Tibial nerve (tissue), 3 donors: Measurements from ENCODE around the gene DNASE1.

Source experiments
- POLR2A ChIP-seq, 2 donors: fragments of 450-650 bp; IDR thresholded peaks; one replicate each; pipeline ENCODE4 v1.6.1; 2017; ENCODE audit warnings: antibody characterized with exemption in 2 of 2, mild to moderate bottlenecking in 2 of 2, moderate library complexity in 2 of 2
- TF ChIP-seq, protein P1 (sequence below), 5 experiments: fragments of 200-600 bp in 3 of 5; fragments of 450-650 bp in 2 of 5; sonication (generic) in 3 of 5; IDR thresholded peaks; one replicate each; pipeline ENCODE4 v1.5.1; 2016 to 2019; ENCODE audit warnings: antibody characterized with exemption in 5 of 5, mild to moderate bottlenecking in 3 of 5, moderate library complexity in 2 of 5

- TF ChIP-seq, protein P1, sequence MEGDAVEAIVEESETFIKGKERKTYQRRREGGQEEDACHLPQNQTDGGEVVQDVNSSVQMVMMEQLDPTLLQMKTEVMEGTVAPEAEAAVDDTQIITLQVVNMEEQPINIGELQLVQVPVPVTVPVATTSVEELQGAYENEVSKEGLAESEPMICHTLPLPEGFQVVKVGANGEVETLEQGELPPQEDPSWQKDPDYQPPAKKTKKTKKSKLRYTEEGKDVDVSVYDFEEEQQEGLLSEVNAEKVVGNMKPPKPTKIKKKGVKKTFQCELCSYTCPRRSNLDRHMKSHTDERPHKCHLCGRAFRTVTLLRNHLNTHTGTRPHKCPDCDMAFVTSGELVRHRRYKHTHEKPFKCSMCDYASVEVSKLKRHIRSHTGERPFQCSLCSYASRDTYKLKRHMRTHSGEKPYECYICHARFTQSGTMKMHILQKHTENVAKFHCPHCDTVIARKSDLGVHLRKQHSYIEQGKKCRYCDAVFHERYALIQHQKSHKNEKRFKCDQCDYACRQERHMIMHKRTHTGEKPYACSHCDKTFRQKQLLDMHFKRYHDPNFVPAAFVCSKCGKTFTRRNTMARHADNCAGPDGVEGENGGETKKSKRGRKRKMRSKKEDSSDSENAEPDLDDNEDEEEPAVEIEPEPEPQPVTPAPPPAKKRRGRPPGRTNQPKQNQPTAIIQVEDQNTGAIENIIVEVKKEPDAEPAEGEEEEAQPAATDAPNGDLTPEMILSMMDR (IDR thresholded peaks at IDR 0.05) = no peak
- no peak for TF ChIP-seq POLR2A (IDR thresholded peaks at IDR 0.05)
Measured at GRCh38 chr16:3664187-3664896, 9.9 kb downstream of the DNASE1 start.
